ENCODE results near the gene PAPLN.
"Not testable (repeated sequence)": the region's sequence is repeated elsewhere in the genome, so short reads cannot be mapped to it uniquely, and the experiment has no call there.

PAPLN gene

DNA sequence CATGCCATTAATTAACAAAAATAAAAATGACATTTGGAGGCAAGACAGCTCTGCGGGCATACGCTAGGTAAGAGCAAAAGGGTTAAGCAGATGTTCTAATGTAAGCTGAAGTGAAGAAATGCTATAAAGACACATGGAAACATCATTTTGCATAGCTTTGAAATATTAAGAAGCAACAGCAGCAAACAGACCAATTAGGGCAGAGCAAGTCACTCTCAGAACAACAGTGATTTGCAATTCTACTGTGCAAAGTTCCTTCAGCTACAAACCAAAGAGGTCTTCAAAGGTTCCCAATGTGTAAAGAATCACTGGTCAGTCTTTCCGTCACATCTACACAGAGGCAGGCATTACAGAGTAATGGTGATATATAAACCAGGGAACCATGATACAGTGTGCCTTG lies 68.2 kb downstream of the PAPLN start:
- no peak for DNase-seq

DNA sequence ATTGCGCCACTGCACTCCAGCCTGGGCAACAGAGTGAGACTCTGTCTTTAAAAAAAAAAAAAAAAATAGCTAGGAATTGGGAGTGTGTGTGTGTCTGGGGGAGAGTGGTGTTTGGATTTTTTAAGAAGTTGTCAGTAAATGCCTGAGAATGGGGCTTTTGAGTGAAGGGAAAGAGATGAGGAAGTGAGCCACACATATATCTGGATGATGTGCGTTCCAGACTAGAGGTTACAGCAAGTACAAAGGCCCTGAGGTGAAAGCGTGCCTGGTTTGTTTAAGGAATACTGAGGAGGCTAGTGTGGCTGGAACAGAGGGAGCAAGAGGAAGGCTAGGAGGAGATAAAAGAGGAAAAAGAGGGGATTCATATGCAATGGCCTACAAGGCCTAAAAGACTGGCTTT lies 70.0 kb downstream of the PAPLN start:
- DNase-seq, result no peak

DNA sequence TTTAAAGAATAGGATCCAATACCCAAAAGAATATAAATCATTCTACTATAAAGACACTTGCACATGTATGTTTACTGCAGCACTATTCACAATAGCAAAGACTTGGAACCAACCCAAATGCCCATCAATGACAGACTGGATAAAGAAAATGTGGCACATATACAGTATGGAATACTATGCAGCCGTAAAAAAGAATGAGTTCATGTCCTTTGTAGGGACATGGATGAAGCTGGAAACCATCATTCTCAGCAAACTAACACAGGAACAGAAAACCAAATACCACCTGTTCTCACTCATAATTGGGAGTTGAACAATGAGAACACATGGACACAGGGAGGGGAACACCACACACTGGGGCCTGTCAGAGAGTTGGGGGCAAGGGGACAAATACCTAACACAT lies 71.9 kb downstream of the PAPLN start:
- DNase-seq, result not testable (repeated sequence)

DNA sequence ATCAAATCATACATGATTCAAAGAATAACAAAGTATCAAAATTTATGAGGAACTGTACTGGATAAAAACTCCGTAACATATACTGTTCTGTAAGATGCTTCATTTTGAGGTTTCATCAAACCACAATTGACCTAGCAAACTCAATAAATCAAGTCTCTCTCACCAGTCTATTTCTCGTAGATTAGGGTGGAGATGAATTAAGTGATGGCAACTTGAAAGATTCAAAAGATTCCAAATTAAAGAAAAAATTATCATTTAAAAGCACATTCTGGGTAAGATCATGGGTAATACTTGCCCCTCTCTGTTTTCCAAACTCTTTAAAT lies 74.4 kb downstream of the PAPLN start:
- DNase-seq, result peak; percentile 4

DNA sequence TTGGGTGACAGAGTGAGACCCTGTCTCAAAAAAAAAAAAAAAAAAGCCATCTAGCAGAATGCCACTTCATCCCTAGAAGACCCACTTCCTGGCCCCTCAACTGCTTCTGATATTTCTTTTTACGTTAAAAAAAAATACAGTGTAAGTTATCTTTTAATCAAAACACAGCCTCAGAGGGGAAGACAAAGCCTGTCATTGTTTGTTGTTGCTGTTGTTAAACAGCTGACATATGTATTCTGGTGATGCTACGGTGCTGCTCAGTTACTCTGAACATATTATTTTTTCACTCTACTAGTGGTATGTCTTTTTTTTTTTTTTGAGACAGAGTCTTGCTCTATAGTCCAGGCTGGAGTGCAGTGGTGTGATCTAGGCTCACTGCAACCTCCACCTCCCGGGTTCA lies 75.4 kb downstream of the PAPLN start:
- DNase-seq, result no peak

DNA sequence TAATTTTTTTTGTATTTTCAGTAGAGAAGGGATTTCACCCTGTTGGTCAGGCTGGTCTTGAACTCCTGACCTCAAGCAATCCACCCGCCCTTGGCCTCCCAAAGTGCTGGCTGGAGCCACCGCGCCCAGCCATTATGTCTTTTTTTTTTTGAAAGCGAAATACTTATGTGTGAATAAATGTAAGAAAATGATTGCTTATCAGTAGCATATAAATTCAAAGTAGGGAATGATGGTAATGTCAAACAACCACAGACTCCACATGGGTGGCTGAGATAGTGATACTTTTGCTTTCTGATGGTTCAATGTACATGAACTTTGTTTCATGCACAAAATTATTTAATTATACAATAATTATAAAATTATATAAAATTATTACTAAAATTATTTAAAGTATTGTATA lies 75.8 kb downstream of the PAPLN start:
- no peak for DNase-seq

DNA sequence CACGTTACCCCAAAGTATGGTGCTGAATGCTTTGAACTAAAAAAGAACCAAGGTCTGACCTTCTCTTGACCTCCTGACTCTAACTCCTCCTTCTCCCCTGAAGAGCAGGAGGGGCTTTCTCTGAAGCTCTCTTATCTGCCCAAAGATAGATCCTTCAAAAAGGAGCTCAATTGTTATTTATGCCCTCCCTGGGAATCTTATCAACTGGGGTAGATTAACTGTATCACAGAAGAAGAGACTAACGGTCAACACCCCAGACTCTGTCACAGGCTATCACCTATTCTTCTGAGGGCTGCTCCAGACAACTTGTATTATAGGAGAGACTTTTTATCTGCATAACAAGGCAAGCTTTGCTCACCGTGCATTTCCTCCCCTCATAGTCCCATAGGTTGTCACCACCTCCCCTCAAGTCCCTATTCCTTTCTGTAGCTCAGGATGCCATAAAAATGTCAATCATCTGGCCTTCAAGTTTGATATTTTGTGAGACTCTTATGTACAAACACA lies 86.6 kb downstream of the PAPLN start:
- no peak for DNase-seq

All from HCEC 1CT (cell line).